Natural killer cell (primary cell): Measurements from ENCODE around the gene VSTM2B. TPM values are rescaled to one million over a fixed set of nuclear protein-coding genes. Genes with fewer than 3 reads are reported as not detected.

Experiments
- ATAC-seq, 3 donors: fragments of 150-1000 bp in 2 of 3; fragments of 200-7000 bp in 1 of 3; cut with Tn5 transposase; 1 replicate in 1 of 3; 2 replicates in 2 of 3; pipeline ENCODE4 v1.10.0; 2021; ENCODE audit warnings: mild to moderate bottlenecking in 2 of 3, moderate library complexity in 2 of 3
- DNase-seq, 2 donors: peaks; one replicate each; pipeline versions ENCODE4 v3.0.0 to v3.0.0-alpha.2; 2013 to 2021; ENCODE audit warnings: mixed read lengths in 1 of 2
- H3K27ac ChIP-seq: one replicate; pipeline ENCODE4 v1.5.1; 2013; ENCODE audit warnings: mild to moderate bottlenecking, low read length
- H3K27me3 ChIP-seq: one replicate; pipeline ENCODE4 v1.6.1; 2013; ENCODE audit warnings: low read length; ENCODE audit not compliant: control insufficient read depth, insufficient read depth
- H3K36me3 ChIP-seq: one replicate; pipeline ENCODE4 v1.6.1; 2013; ENCODE audit warnings: low read length; ENCODE audit not compliant: control insufficient read depth, insufficient read depth
- H3K4me1 ChIP-seq: one replicate; pipeline ENCODE4 v1.6.1; 2013; ENCODE audit warnings: low read length; ENCODE audit not compliant: control insufficient read depth, insufficient read depth
- H3K4me3 ChIP-seq: one replicate; pipeline ENCODE4 v1.5.1; 2013; ENCODE audit warnings: low read length
- H3K9me3 ChIP-seq: one replicate; pipeline ENCODE4 v1.6.1; 2013; ENCODE audit warnings: low read length; ENCODE audit not compliant: control insufficient read depth, insufficient read depth
- H3K27ac Mint-ChIP-seq, 2 donors: one replicate each; pipeline ENCODE4 v1.8.0; 2022; ENCODE audit warnings: mild to moderate bottlenecking in 2 of 2, mixed read lengths in 2 of 2, moderate library complexity in 1 of 2
- H3K27me3 Mint-ChIP-seq, 2 donors: one replicate each; pipeline ENCODE4 v1.8.0; 2022; ENCODE audit warnings: low read depth in 2 of 2, mixed read lengths in 2 of 2
- H3K36me3 Mint-ChIP-seq: one replicate; pipeline ENCODE4 v1.8.0; 2022; ENCODE audit warnings: mixed read lengths
- H3K4me1 Mint-ChIP-seq, 2 donors: one replicate each; pipeline ENCODE4 v1.8.0; 2022; ENCODE audit warnings: mixed read lengths in 2 of 2
- H3K4me3 Mint-ChIP-seq: one replicate; pipeline ENCODE4 v1.8.0; 2022; ENCODE audit warnings: mild to moderate bottlenecking, moderate library complexity, mixed read lengths
- H3K9me3 Mint-ChIP-seq, 2 donors: one replicate each; pipeline ENCODE4 v1.8.0; 2022; ENCODE audit warnings: mixed read lengths in 2 of 2
- WGBS: methylation state at CpG from one replicate; pipeline ENCODE4 v1.1.7; 2013; ENCODE audit warnings: missing lambda C conversion rate; ENCODE audit not compliant: insufficient coverage; 5-methylcytosine and 5-hydroxymethylcytosine counted together
- intact Hi-C: fragments of 100-400 bp; cut with micrococcal nuclease; formaldehyde crosslinking; loops from one replicate; pipeline ENCODE4 v1.14.2; 2022
- total RNA-seq, 4 donors: library from RNA; stranded (reverse); fragments of 120-200 nt in 1 of 4; gene quantifications; one replicate each; pipeline versions ENCODE4 v1.2.3 to v1.2.4, GENCODE V29; 2013 to 2022
- TF ChIP-seq, protein P1 (sequence below): fragments of 200-600 bp; IDR thresholded peaks from one replicate; pipeline ENCODE4 v1.8.0; 2022; ENCODE audit warnings: antibody characterized with exemption

The VSTM2B gene
- not detected for total RNA-seq
- 0.07 TPM for total RNA-seq (2013)

- H3K4me3 Mint-ChIP-seq, result peak within 1 kb of the TSS; percentile 65
- no peak within 1 kb of the TSS for H3K27ac ChIP-seq
- H3K4me3 ChIP-seq, result no peak within 1 kb of the TSS
- peaks cover 44 to 54% of the 10 kb centered on the region in 2 donors for H3K27me3 Mint-ChIP-seq
- WGBS, result 3% methylated on average over 98 of the region's 104 CpGs
- ATAC-seq (no peak), DNase-seq (no peak)
- H3K27me3 ChIP-seq, result peaks cover 27% of the 10 kb centered on the region
- intact Hi-C loops, result no loop called here
- H3K36me3 ChIP-seq, result no peaks in the 10 kb centered on the region
- no peak within 1 kb of the TSS for H3K27ac Mint-ChIP-seq
- H3K4me1 ChIP-seq, result peaks cover 30% of the 10 kb centered on the region
- H3K4me1 Mint-ChIP-seq, result peaks cover 10 to 32% of the 10 kb centered on the region in 2 donors
- H3K9me3 Mint-ChIP-seq, result no peaks in the 10 kb centered on the region
- TF ChIP-seq, protein P1, sequence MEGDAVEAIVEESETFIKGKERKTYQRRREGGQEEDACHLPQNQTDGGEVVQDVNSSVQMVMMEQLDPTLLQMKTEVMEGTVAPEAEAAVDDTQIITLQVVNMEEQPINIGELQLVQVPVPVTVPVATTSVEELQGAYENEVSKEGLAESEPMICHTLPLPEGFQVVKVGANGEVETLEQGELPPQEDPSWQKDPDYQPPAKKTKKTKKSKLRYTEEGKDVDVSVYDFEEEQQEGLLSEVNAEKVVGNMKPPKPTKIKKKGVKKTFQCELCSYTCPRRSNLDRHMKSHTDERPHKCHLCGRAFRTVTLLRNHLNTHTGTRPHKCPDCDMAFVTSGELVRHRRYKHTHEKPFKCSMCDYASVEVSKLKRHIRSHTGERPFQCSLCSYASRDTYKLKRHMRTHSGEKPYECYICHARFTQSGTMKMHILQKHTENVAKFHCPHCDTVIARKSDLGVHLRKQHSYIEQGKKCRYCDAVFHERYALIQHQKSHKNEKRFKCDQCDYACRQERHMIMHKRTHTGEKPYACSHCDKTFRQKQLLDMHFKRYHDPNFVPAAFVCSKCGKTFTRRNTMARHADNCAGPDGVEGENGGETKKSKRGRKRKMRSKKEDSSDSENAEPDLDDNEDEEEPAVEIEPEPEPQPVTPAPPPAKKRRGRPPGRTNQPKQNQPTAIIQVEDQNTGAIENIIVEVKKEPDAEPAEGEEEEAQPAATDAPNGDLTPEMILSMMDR, result no peak
- no peaks in the 10 kb centered on the region for H3K9me3 ChIP-seq
- no peaks in the 10 kb centered on the region for H3K36me3 Mint-ChIP-seq
These were observed at the start of gene VSTM2B for GRCh38 chr19:29525901-29526729. TSS of gene VSTM2B (plus strand) at chr19:29525994. CDS start at chr19:29526584, 590 bp downstream.

DNA sequence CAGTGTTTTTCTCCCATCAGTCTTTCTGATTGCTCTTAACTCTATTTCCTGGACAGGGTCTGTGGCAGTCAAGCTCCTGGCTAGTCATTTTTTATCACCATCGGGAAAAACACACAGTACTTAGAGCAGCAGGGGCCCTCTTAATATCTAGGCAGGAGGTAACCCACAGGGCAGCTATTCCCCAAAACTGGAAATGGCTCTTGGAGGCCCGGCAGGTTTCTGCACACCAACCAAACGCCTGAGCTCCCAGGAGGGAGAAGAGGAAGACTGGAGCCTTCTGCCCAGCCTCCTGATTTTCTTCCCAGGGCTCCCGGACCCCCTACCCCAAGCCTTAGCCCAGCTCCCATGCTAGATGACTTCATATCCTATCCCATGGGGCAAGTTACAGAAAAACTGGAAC lies 49.3 kb upstream of the VSTM2B start:
- H3K27ac Mint-ChIP-seq, result no peak overlapping the region
- Histone ChIP-seq H3K4me1 (no peaks in the 10 kb centered on the region), H3K27ac (no peak overlapping the region), H3K4me3 (no peak overlapping the region), H3K9me3 (peaks cover 17% of the 10 kb centered on the region), H3K36me3 (no peaks in the 10 kb centered on the region), H3K27me3 (no peaks in the 10 kb centered on the region)
- no peak overlapping the region for H3K4me3 Mint-ChIP-seq
- WGBS, result 53% methylated on average over 4 of the region's 4 CpGs
- H3K36me3 Mint-ChIP-seq, result no peaks in the 10 kb centered on the region
- intact Hi-C loops, result no loop called here
- TF ChIP-seq, protein P1, result no peak
- peaks cover 7 to 27% of the 10 kb centered on the region in 2 donors for H3K27me3 Mint-ChIP-seq
- no peaks in the 10 kb centered on the region for H3K9me3 Mint-ChIP-seq
- ATAC-seq, result no peak
- H3K4me1 Mint-ChIP-seq, result no peaks in the 10 kb centered on the region
- DNase-seq, result no peak

GRCh38 chr19:29477831-29478577 lies 47.8 kb upstream of the VSTM2B start:
- no peaks in the 10 kb centered on the region for H3K4me1 ChIP-seq
- H3K36me3 ChIP-seq, result no peaks in the 10 kb centered on the region
- H3K4me3 Mint-ChIP-seq, result no peak overlapping the region
- H3K9me3 Mint-ChIP-seq, result no peaks in the 10 kb centered on the region
- no peak for DNase-seq
- no peaks in the 10 kb centered on the region for H3K27me3 ChIP-seq
- no peaks in the 10 kb centered on the region for H3K36me3 Mint-ChIP-seq
- no peaks in the 10 kb centered on the region for H3K4me1 Mint-ChIP-seq
- WGBS, result 91% methylated on average over 16 of the region's 16 CpGs
- intact Hi-C loops, result no loop called here
- peaks cover 7 to 24% of the 10 kb centered on the region in 2 donors for H3K27me3 Mint-ChIP-seq
- H3K9me3 ChIP-seq, result peaks cover 17% of the 10 kb centered on the region
- no peak for ATAC-seq
- H3K27ac ChIP-seq, result no peak overlapping the region
- H3K4me3 ChIP-seq, result no peak overlapping the region
- TF ChIP-seq, protein P1, result no peak
- no peak overlapping the region for H3K27ac Mint-ChIP-seq
